Effector CD4-positive, alpha-beta T cell (primary cell): Measurements from ENCODE around the gene VTI1A.
"Not testable (repeated sequence)": the region's sequence is repeated elsewhere in the genome, so short reads cannot be mapped to it uniquely, and the experiment has no call there.

Experiments
- DNase-seq: peaks from one replicate; pipeline ENCODE4 v3.0.0-alpha.2; 2020
- total RNA-seq: gene quantifications from one replicate; lab custom pipeline; 2026; lab: John Stamatoyannopoulos, UW

VTI1A gene
- 49.3 reads per million, percentile 68 among the genes with 10 or more reads in this experiment for total RNA-seq

DNA sequence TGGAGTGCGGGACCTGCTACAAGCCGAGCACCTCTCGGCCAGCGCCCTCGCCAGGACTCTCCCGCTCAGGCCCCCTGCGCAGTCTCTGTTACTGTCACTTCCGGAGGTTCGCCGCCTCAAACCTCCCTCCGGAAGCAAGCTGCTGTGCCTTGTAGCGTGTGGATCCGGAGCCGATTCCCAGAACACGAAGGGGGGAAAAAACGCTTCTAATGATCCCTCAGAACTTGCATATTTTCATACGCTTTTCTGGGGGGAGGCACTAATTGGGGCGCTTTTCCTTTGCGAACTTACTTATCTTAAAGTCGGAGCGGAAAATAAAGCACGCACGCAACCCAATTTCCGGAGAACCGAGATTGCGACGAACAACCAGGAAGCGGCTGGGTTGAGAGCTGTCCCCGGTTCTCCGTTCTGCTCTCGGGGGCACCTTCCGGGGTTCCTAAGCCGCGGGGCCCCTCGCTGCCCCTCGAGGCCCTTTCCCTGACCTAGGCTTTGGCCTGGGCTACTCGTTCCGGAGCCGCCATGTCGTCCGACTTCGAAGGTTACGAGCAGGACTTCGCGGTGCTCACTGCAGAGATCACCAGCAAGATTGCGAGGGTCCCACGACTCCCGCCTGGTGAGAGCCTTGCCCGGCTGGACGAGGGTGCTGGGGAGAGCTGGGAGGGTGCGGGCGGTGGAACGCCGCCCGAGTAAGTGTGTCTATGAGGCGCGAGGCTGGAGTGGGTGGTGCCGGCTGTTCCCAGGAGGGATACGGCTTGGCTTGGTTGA is at the start of gene VTI1A, which contains the start of gene ZDHHC6:
TSS of gene VTI1A (plus strand) at position 361 of the 765 bp plus-strand sequence. CDS start at position 520, 159 bp downstream.
TSS of gene ZDHHC6 (minus strand) at position 60 of the 765 bp plus-strand sequence. CDS start 1,478 bp downstream, outside the sequence.
- DNase-seq = peak; percentile 77

DNA sequence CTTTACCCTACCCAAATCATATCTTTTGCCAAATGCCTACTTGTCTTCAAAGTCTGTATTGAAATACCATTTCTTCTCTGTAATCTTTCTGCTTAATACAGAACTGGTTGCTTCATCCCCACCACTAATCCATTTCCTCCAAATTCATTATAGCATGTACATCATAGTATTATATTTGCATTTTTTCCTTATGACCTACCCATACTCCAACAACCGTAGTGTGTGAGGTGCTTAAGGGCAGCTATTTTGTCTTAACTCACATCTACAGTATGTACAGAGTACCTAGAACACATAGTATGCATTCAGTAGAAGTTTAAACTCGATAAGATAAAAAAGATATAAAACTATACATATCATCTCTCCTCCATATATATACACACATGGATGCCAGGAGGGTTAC is 49.4 kb upstream of the VTI1A start:
- DNase-seq = no peak

DNA sequence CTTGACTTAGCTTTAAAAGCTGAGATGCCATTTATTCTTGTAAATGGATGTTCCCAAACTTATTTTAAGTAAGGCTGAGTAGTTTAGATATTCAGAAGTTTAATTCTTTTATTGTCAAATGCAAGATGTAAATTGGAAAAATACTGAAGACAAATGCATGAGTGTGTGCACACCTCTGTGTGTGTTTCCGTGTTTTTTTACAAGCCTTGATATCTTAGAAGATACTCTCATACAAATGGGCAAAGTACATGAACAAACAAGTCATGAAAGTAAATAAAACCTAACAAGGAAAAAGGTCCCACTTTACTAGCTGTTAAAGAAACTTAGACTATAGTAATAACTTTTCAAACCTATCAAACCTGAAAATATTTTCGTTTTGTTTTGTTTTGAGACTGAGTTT is 44.1 kb upstream of the VTI1A start:
- no peak for DNase-seq

DNA sequence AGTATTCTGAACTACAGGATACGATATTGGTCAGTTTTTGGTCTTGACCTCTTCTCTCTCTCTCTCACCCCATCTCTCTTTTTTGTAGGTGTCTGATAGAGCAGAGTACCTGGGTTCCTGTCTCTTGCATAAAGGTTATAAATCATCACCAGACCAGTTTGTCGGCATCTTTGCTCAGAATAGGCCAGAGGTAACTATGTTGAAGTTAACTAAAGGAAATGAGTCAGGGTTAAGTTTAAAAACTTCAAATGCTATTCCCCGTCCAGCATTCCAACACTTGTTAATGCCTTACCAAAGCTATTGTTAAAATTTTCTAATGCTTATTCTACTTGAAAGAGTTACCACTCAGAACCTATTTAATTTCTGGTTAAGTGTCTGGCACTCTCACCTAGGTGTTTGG is 42.4 kb upstream of the VTI1A start:
- no peak for DNase-seq

DNA sequence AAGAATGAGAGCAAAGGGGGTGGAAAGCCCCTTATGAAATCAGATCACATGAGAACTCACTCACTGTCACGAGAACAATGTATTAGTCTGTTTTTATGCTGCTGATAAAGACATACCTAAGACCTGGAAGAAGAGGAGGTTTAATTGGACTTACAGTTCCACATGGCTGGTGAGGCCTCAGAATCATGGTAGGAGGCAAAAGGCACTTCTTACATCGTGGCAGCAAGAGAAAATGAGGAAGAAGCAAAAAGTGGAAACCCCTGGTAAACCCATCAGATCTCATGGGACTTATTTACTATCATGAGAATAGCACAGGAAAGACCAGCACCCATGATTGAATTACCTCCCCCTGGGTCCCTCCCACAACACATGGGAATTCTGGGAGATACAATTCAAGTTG is 40.2 kb upstream of the VTI1A start:
- DNase-seq = not testable (repeated sequence)

DNA sequence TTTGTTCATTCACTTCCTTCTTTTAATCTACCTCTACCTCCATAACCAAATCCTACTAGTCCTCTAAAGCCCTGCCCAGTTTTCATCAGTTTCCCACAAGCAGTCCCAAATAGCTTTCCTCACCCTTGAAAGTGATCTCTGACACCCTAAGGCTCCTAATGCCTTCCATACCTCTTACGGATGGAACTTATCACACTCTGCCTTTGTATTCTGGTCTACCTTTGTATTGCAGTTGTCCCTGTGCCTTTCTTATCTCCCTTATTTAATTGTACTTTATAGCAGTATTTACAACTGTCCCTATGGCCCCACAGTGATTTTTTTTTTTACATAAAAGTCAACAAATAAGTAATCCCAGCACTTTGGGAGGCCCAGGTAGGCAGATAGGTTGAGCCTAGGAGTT is 39.3 kb upstream of the VTI1A start:
- no peak for DNase-seq

DNA sequence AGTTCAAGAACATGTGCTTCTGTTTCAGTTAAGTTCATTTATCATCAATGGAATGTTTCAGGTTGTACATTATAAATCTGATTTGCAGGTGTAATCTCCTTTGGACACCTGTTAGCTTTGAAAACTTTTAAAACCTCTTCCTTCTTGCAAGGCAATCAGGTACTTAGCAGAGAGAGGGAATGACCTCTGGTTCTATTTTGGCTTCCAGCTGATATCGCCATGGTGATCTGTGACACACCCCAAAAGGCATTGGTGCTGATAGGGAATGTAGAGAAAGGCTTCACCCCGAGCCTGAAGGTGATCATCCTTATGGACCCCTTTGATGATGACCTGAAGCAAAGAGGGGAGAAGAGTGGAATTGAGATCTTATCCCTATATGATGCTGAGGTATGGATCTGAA is 37.7 kb upstream of the VTI1A start:
- DNase-seq = no peak

DNA sequence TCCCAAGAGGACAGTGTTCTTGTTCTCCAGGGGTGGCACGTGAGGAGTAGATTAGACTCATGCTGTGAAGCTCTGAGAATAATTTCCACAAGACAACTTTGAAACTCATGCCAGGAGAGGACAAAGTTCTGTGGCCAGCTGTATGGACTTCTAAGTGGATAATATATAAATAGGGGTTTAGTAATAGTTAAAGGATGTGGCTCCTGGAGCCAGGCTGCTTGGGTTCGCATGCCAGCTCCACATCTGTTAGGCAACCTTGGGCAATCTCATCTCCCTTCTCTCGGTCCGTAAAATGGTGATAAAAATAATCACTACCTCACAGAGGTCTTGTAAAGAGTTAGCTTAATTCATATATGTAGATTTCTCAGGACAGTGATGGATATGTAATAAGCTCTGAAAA is 37.3 kb upstream of the VTI1A start:
- DNase-seq = no peak

DNA sequence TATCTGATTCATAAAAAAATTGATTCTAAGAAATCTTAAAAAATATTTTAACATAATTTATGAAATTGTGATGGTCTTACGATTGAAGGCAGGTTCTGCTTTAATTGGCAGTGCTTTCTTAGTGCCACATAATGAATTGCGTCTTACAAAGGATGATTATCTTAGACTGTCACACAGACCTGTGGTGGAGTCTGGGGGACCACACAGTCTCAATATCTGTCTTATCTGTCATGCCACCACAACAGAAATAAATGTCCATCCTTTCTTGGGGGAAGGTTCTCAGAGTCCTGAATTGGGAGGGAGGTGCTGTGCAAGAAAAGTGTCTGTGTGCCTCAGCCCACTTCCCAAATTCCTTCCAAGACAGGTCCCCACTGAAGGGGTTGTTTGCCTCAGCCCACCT is 34.3 kb upstream of the VTI1A start:
- DNase-seq = no peak

DNA sequence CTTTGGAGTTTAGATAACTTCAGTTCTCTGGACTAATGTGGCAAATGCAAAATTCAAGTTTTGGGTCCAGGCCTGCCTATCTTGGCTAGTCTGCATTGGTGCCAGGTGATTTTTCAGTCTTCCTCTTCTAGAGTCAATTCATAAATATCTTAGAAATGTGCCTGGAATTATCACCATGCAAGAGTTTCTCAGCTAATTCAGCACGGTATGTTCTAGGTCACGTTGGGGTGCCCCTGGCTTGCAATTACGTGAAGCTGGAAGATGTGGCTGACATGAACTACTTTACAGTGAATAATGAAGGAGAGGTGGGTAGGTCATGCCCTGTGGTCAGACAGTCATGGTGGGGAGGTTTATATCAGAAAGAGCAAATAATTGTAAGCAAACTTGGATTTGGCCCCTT is 25.3 kb upstream of the VTI1A start:
- no peak for DNase-seq

DNA sequence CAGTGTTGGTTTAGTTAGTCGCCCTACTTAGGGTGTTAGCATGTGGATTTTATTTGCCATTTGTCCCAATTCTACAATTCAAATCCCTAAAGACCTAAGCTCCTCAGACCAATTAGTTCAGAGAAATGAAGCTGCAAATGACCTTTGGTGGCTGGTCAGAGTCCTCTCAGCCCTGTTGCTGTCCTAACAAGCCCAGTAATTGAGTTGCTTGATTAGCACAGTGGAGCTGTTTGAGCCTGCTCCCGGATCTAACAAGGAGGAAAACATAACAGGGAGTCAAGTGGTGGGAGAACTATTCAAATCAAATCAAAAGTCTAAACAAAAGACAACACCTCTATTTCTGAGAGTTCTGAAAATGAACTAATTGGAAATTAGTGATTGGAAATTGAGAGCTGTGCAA is 22.4 kb upstream of the VTI1A start:
- no peak for DNase-seq

DNA sequence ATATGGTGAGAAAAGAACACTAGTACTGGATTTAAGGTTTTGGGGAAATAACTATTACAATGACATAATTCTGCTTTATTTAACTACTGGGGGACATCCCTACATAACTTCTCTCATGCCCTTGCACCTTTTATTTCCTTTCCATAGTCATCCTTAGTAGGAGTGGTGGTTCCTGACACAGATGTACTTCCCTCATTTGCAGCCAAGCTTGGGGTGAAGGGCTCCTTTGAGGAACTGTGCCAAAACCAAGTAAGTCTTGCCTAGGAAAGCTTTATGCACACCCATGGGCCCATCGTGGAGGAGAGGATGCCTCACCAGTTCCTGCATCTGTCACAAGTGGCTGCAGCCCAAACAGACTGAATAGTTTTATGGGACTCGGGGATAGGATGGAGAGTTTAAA is 20.9 kb upstream of the VTI1A start:
- no peak for DNase-seq

DNA sequence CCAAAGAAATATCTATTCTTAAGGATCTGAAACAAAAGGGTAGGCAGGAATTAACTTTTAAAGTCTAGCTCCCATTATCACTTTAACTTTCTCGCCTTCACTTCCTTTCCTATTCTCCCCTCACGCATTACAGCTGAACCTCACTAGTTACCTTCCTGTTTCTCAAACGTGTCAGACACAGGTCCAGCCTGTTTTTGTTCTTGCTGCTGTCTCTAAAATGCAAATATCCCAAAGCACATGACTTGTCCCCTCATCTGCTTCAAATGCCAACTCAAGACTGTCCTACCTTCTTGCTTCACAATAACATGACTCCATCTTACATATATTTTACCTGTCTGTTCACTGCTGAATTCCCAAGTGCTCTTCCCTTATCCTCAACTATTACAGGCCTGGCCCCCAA is 17.9 kb upstream of the VTI1A start:
- no peak for DNase-seq

DNA sequence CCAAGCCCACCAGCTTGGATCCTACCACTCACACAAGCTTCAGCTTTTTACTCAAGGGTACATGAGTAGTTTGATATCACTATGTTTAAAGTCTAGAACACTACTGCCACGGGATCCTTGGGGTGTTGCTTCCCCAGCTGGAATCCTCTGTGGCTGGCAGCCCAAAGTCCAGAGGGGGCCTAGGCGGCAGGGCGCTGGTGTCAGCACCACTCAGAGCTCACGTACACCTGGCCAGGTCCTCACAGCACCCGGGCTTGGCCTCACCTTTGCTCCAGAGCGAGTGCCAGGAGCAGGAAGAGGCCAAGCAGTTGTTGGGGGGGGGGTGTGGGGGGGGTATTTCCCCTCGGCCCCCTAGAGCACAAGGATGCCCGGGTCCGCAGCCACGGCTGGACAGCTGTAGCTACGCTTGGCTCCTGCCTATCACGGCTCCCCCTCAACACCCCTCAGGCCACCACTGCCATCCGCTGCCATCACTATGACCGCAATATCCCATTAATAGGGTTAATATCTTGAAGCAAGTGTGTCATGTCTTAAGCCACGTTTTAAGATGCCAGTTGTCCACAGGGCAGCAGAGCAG is 17.3 kb upstream of the VTI1A start:
- DNase-seq = no peak

DNA sequence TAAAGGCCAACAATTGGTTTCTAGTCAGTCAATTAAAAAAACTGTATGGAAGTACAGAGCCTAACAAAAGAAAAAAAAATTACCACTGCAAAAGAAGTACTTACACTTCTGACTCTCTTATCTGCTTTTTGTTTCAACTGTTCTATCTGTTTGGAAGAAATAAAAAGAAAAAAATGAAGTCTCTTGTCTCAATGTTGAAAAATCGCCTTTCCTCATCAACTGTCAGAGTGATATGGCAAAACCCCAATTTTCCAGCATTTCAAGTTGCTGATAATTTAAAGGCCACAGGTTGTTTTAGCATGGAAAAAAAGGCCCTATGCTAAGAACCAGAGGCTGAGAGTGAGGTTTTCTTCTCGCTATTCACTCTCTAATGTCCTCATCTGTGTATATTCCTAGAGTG is 13.9 kb upstream of the VTI1A start:
- DNase-seq = no peak

DNA sequence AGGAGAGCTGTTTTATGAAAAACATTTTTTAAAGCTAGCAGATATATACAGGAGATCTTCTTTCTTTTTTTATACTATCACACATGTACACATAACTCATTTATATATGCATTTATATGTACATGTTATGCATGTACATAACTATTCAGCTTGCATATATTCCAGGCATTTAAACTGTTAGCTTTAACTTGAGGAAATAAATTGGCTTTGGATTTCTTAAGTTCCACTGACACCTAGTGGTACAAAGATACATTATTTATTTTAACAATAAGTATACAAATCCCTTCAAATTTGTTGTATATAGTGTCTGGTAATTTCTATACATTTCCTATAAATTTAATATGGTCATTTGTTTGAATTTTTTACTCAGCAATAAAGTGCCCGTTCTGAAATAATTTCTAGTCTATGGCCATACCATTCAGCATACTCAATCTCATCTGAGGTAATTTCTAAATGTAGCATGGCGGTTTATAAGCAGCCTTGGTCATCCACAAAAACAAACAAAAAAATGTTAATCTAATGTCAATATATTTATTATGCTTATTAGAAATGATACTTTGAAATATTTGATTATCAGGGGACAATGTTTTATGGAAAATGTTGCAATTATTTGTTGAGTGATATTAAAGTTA is 11.9 kb upstream of the VTI1A start:
- no peak for DNase-seq

DNA sequence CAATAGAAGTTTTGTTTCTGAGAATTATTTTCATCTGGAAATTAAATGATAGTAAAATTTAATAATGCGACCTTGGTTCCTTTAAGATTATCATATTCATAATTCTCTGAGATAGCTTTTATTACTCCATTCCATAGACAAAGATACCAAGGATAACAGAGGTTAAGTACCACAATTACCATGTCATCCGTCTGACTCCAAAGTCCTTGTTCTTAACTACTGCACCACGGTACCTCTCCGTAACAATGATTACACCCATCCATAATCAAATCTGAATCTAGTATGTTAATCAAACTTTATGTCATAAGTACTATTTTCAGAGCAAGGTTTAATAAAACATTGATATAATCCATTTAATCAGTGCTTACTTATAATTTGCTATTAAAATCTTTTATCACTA is 8.7 kb upstream of the VTI1A start:
- DNase-seq = no peak

DNA sequence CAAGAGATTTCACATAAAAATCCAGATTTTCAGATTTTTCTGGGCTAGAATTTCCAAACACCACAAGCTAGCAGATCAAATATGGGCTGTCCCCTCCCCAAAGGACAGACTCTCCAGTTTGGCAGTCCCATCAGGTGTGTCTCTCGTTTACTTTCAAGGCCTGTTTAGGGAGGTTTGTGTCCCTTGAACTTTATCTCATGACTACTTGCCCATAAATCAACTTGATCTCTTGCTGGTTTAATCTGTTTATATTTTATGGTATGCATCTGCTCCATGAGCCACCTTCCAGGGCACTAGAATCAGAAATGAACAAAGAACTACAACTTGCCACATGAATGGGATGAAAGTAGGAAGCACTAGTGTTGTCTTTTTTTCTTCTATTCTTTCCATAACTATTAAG is 5.5 kb upstream of the VTI1A start:
- DNase-seq = no peak

DNA sequence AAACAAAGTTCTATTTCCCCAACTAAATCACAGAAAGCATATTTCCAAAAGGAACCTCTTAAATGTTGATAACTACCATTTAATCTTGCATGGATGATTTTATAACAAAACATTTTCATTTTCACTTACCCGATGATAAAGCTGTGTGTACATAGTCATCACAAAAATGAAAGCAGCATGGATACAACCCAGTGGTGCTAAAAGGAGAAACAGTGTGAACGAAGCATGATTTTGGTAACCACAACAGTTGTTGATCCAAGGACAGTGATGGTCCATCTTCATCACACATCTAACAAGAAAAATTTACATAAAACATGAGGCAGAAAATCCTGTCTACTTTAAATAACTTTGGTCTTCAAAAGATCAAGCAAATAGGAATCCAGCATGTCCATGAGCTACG is 5.0 kb upstream of the VTI1A start:
- DNase-seq = no peak

DNA sequence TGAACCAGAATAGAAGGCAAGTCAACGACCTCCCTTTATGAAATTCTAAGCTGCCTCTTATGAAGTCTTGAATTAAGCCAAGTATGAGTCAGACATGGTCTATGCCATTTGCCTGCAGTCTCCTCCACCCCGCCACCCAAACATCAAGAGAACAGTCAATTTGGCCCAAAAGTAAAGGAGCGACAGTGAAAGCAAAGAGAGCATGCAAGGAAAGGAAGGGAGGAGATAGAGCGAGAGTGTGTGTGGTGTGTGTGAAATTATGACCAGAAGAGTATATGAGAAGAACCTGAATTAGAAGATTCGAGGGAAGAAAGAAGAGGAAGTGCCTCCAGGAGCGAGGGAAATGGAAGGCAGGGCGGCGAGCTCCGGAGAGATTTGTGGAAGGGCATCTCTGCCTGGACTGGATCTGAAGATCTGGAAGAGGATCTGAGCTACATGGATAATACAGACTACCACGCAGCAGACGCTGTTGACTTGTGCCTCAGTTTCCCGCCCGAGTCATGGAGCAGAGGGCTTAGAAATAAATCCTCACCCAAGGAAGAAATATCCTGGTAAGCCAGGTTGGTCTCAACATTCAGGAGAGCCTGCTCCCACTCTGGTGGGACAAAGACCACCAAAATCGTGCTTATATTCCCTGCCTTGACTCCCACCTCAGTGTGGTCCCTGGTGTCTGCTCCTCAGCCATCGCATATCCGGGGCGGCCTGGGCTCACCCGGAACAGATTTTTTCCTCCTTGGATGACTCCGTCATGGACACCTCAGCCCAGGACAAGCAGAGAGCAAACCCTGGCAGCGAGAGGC is 760 bp upstream of the VTI1A start:
- DNase-seq = no peak

DNA sequence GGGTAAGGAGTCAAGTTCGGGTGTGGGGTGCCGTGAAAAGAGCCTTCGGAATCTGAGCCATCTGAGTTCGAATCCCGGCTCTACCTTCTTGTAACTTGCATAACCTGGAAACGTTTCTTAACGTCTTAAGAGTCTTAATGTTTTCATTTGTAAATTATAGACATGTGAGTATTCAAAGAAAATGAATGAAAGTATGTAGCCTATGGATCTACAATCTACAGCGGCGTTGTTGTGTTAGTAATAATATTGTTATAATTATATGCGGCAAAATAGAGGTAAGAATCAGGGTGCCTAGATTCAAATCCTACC is 559 bp downstream of the VTI1A start:
- DNase-seq = no peak

DNA sequence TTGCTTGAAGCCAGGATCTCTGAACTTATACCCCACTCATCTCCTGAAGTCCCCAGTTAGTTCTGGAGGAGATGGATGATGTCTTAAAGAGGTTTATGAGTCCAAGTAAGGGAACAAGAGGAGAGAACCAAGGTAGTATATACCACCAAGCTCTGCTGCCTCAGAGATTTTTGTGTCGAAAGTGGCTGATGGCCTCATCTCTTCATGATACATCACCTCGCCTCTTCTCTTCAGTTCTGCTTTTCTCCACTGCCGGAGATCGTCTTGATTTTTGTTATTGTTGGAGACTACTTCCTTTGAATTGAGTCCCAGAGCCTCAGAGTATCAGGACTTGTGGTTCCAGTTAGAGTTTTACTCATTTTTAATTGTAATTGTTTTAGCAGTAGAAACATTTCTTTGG is 1.9 kb downstream of the VTI1A start:
- no peak for DNase-seq
